Measurements from ENCODE around the gene AIRE. TPM values are rescaled to one million over a fixed set of nuclear protein-coding genes. Genes with fewer than 3 reads are reported as not detected.

AIRE gene
- total RNA-seq, 2 experiments from 2014 or later, result 0.11 to 0.16 TPM

- Histone ChIP-seq H3K27me3 (ENCODE audit: control insufficient read depth in 1 of 2, insufficient read depth in 2 of 2, low read length in 2 of 2) (no peaks in the 10 kb centered on the region), H3K27ac (ENCODE audit: low read depth in 1 of 2, low read length in 2 of 2) (no peak overlapping the region), H3K4me1 (ENCODE audit: insufficient read depth, low read length) (peaks cover 4% of the 10 kb centered on the region), H3K9me3 (ENCODE audit: control insufficient read depth in 1 of 2, insufficient read depth in 1 of 2, low read length in 2 of 2) (no peaks in the 10 kb centered on the region), H3K4me3 (ENCODE audit: low read length) (no peak overlapping the region), H3K36me3 (ENCODE audit: insufficient read depth, low read length) (peaks cover 23% of the 10 kb centered on the region)
- peaks cover 10% of the 10 kb centered on the region for H3K4me1 Mint-ChIP-seq (ENCODE audit: low read depth)
- CTCF ChIA-PET, result no interaction called here
- DNase-seq (no peak), ATAC-seq (ENCODE audit: poor library complexity) (no peak)
- no peak overlapping the region for H3K4me3 Mint-ChIP-seq
- H3K27me3 Mint-ChIP-seq, result no peaks in the 10 kb centered on the region
- H3K9me3 Mint-ChIP-seq, result no peaks in the 10 kb centered on the region
- POLR2A ChIA-PET, result no interaction called here
- intact Hi-C loops (cut with DNase I, micrococcal nuclease), result loop anchor here in 1 of 2 experiments (10.0 kb wide), 4 partner anchors 248 to 1458 kb away; partner anchors contain the start of genes PTTG1IP and WDR4
- no peak for TF ChIP-seq CTCF (IDR thresholded peaks at IDR 0.05)
- peaks cover 25% of the 10 kb centered on the region for H3K36me3 Mint-ChIP-seq (ENCODE audit: low read depth)
- H3K27ac Mint-ChIP-seq, result no peak overlapping the region
Observed at GRCh38 chr21:44332965-44333364, 47.3 kb downstream of the AIRE start.

GRCh38 chr21:44333509-44334328 lies 48.0 kb downstream of the AIRE start:
- Histone ChIP-seq H3K9me3 (ENCODE audit: control insufficient read depth in 1 of 2, insufficient read depth in 1 of 2, low read length in 2 of 2) (no peaks in the 10 kb centered on the region), H3K36me3 (ENCODE audit: insufficient read depth, low read length) (peaks cover 23% of the 10 kb centered on the region), H3K4me3 (ENCODE audit: low read length) (no peak overlapping the region), H3K4me1 (ENCODE audit: insufficient read depth, low read length) (peaks cover 9% of the 10 kb centered on the region), H3K27ac (ENCODE audit: low read depth in 1 of 2, low read length in 2 of 2) (no peak overlapping the region), H3K27me3 (ENCODE audit: control insufficient read depth in 1 of 2, insufficient read depth in 2 of 2, low read length in 2 of 2) (no peaks in the 10 kb centered on the region)
- H3K27ac Mint-ChIP-seq, result no peak overlapping the region
- intact Hi-C loops (cut with DNase I, micrococcal nuclease), result loop anchor here in 1 of 2 experiments (10.0 kb wide), 4 partner anchors 249 to 1459 kb away; partner anchors contain the start of genes PTTG1IP and WDR4
- DNase-seq, result no peak
- no peaks in the 10 kb centered on the region for H3K9me3 Mint-ChIP-seq
- ATAC-seq (ENCODE audit: poor library complexity), result no peak
- peaks cover 25% of the 10 kb centered on the region for H3K36me3 Mint-ChIP-seq (ENCODE audit: low read depth)
- CTCF ChIA-PET, result no interaction called here
- TF ChIP-seq CTCF (IDR thresholded peaks at IDR 0.05), result no peak
- H3K4me3 Mint-ChIP-seq, result no peak overlapping the region
- POLR2A ChIA-PET, result no interaction called here
- H3K27me3 Mint-ChIP-seq, result no peaks in the 10 kb centered on the region
- H3K4me1 Mint-ChIP-seq (ENCODE audit: low read depth), result peaks cover 12% of the 10 kb centered on the region

GRCh38 chr21:44334329-44335030 lies 48.8 kb downstream of the AIRE start:
- ChIA-PET CTCF (no interaction called here), POLR2A (no interaction called here)
- Mint-ChIP-seq H3K4me3 (no peak overlapping the region), H3K9me3 (no peaks in the 10 kb centered on the region), H3K27me3 (no peaks in the 10 kb centered on the region), H3K4me1 (ENCODE audit: low read depth) (peaks cover 15% of the 10 kb centered on the region), H3K27ac (no peak overlapping the region), H3K36me3 (ENCODE audit: low read depth) (peaks cover 28% of the 10 kb centered on the region)
- intact Hi-C loops (cut with DNase I, micrococcal nuclease), result loop anchor here in 1 of 2 experiments (5.0 to 10.0 kb wide), 5 partner anchors 250 to 1460 kb away; partner anchors contain the start of genes PTTG1IP, SUMO3 and WDR4
- Histone ChIP-seq H3K27me3 (ENCODE audit: control insufficient read depth in 1 of 2, insufficient read depth in 2 of 2, low read length in 2 of 2) (no peaks in the 10 kb centered on the region), H3K9me3 (ENCODE audit: control insufficient read depth in 1 of 2, insufficient read depth in 1 of 2, low read length in 2 of 2) (no peaks in the 10 kb centered on the region), H3K4me1 (ENCODE audit: insufficient read depth, low read length) (peaks cover 10% of the 10 kb centered on the region), H3K36me3 (ENCODE audit: insufficient read depth, low read length) (peaks cover 23% of the 10 kb centered on the region), H3K4me3 (ENCODE audit: low read length) (no peak overlapping the region), H3K27ac (ENCODE audit: low read depth in 1 of 2, low read length in 2 of 2) (no peak overlapping the region)
- no peak for TF ChIP-seq CTCF (IDR thresholded peaks at IDR 0.05)
- DNase-seq (no peak), ATAC-seq (ENCODE audit: poor library complexity) (no peak)

Data from CD4-positive, alpha-beta T cell (primary cell).